Gastroesophageal sphincter (tissue), 3 donors: ENCODE data around the gene CCL13.

ENCODE experiments used
- CTCF ChIP-seq, 4 experiments: fragments of 200-600 bp in 2 of 4; fragments of 450-650 bp in 2 of 4; sonication (generic) in 1 of 4; IDR thresholded peaks; one replicate each; pipeline ENCODE4 v1.5.1; 2017 to 2019; ENCODE audit warnings: antibody characterized with exemption in 4 of 4, mild to moderate bottlenecking in 2 of 4, moderate library complexity in 2 of 4
- EP300 ChIP-seq: sonication (generic); formaldehyde crosslinking; IDR thresholded peaks from one replicate; pipeline ENCODE4 v1.6.1; 2017; ENCODE audit warnings: antibody characterized with exemption, mild to moderate bottlenecking
- POLR2A ChIP-seq, 2 donors: fragments of 450-650 bp; IDR thresholded peaks; one replicate each; pipeline ENCODE4 v1.6.1; 2017; ENCODE audit warnings: antibody characterized with exemption in 2 of 2, mild to moderate bottlenecking in 2 of 2, moderate library complexity in 1 of 2
- POLR2AphosphoS5 ChIP-seq: sonication (generic); formaldehyde crosslinking; IDR thresholded peaks from one replicate; pipeline ENCODE4 v1.6.1; 2017; ENCODE audit warnings: antibody characterized with exemption

- no peak for TF ChIP-seq POLR2AphosphoS5
- TF ChIP-seq CTCF (IDR thresholded peaks at IDR 0.05) = no peak
- no peak for TF ChIP-seq POLR2A (IDR thresholded peaks at IDR 0.05)
- TF ChIP-seq EP300 = no peak
Observed at GRCh38 chr17:34386697-34387550, 30.6 kb downstream of the CCL13 start.
